ELF-1 (cell line): Measurements from ENCODE around the gene TPM4.

Experiments used
- DNase-seq: peaks from one replicate; pipeline ENCODE4 v3.0.0-alpha.2; 2016; ENCODE audit warnings: low read depth, low spot score

TPM4 gene

GRCh38 chr19:16125737-16126495 is 49.6 kb downstream of the TPM4 start:
- DNase-seq: no peak

- DNase-seq: no peak
Measured at GRCh38 chr19:16127080-16127479, 50.8 kb downstream of the TPM4 start.

GRCh38 chr19:16127776-16128371 is 51.6 kb downstream of the TPM4 start:
- no peak for DNase-seq

- DNase-seq: no peak
Measured at GRCh38 chr19:16131648-16132047, 55.4 kb downstream of the TPM4 start.

- DNase-seq: no peak
Measured at GRCh38 chr19:16133818-16134217, 57.5 kb downstream of the TPM4 start.

GRCh38 chr19:16134510-16134909 is 58.2 kb downstream of the TPM4 start:
- DNase-seq: no peak

GRCh38 chr19:16135430-16136127 is 59.3 kb downstream of the TPM4 start:
- DNase-seq: no peak

GRCh38 chr19:16136185-16136999 is 60.1 kb downstream of the TPM4 start:
- no peak for DNase-seq

GRCh38 chr19:16139752-16140151 is 63.5 kb downstream of the TPM4 start:
- no peak for DNase-seq

- DNase-seq: no peak
Measured at GRCh38 chr19:16141043-16141442, 64.7 kb downstream of the TPM4 start.

GRCh38 chr19:16142032-16142580 is 65.8 kb downstream of the TPM4 start:
- no peak for DNase-seq

GRCh38 chr19:16143399-16144215 is 67.3 kb downstream of the TPM4 start, which contains the start of gene HSH2D:
Gene HSH2D (plus strand): TSS chr19:16143685. CDS start chr19:16148751, 5,066 bp downstream.
- DNase-seq: peak; percentile 80

GRCh38 chr19:16144216-16144581 is 67.9 kb downstream of the TPM4 start:
- DNase-seq: no peak

GRCh38 chr19:16146112-16146511 is 69.8 kb downstream of the TPM4 start:
- no peak for DNase-seq

GRCh38 chr19:16148443-16149229 is 72.3 kb downstream of the TPM4 start:
- DNase-seq: no peak
